OCI-LY3 (cell line): ENCODE measurements around the gene MYO15B.

Experiments used
- CTCF ChIP-seq: fragments of 200-600, 300-600 bp; sonication (generic); IDR thresholded peaks from 2 replicates; pipeline ENCODE4 v1.5.1; 2014; ENCODE audit warnings: antibody characterized with exemption, low read length, low read depth
- EZH2phosphoT487 ChIP-seq: fragments of 200-600 bp; shearing (Covaris generic); IDR thresholded peaks from 2 replicates; pipeline ENCODE4 v1.6.1; 2018; ENCODE audit warnings: antibody characterized with exemption, mixed run types, low read depth

- TF ChIP-seq CTCF = no peak
- no peak for TF ChIP-seq EZH2phosphoT487
These were observed 41.4 kb upstream of the MYO15B start for GRCh38 chr17:75546181-75546580.
